NCI-H1092 (cell line): ENCODE data around the gene ITGAV.

Experiments
- DNase-seq: peaks from one replicate; lab custom pipeline; 2025; lab: John Stamatoyannopoulos, UW

The ITGAV gene

DNA sequence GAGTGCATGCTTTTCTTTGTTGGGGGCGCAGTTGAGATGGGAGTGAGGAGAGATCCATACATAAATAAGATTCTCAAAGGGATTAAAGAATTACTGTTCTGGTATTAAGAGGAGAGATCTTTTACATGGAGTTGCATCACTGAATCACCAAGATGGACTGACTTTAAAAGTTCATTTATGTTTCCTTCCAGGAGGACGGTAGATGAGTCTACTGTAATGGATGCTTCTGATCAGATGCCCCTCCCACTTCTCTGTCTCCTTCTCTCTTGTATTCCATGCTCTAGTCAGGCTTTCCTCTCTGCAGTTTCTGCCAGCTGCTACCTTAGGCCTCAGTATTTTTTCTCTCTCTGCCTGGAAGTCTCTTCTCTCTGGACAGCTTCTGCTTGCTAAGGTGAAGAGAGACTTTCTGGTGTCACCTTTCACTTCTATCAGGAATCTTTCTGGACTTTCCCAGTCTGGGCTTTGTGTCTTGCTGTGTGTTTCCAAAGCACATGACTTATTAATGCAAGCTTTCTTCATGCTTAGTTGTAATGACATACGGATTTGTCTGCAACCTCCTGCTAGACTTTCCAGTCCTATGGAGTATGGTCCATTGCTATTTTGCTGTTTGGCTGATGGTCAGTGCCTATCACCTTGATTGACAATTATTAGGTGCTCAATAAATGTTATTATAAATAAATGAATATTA, 127.6 kb downstream of the ITGAV start:
- no peak for DNase-seq

DNA sequence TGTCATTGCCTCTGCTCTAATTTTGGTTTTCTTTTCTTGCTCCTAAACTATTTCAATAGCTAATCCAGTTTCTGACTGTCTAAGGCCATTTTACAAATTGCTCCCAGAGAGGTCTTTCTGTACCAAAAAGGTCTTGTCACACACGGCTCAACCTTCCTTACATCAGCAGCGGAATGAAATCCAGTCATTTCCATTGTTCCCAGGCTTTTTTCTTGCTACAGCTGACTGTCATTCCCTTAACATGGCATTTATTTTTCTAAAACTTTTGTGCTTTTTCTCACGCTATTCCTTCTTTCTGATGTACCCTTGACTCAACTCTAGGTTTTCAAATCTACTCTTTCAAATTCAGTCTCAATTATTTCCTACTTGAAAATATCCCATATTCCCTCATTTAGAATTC, 128.3 kb downstream of the ITGAV start:
- no peak for DNase-seq

DNA sequence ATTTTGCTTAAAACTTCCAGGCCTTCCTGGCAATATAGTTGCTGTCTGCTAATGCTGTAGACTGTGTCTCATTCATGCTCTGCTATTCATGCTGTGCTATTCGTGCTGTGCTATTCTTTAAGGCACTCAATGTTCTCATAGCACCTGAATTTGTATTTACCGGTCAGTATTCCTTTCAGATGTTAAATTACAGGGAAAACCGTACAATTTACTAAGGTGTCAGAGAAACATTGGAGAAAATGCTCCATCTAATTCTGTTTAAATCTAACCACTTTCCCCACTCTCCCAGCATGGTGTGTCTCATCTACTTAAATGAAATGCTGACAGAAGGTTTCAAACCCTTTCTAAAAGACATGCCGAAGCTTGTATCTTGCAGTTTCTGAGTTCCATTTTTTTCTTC, 129.0 kb downstream of the ITGAV start:
- no peak for DNase-seq

DNA sequence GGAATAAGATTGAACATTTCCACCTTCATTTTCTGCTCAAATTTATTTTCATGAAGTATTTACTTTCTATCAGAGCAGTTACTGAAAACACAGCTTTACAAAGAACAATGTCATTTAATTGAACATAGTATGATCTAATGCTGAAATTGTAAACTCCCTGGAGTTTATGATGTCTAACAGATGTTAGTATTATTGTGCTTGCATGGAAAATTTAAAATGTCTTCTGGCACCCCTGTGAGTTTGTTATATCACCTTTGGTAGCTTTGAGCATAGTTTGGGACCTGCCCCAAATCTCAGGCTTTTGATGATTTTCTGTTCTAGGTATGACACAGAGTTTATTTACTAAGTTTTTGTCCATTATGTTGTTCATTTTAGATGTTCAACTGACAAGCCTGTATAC, 132.1 kb downstream of the ITGAV start:
- no peak for DNase-seq

DNA sequence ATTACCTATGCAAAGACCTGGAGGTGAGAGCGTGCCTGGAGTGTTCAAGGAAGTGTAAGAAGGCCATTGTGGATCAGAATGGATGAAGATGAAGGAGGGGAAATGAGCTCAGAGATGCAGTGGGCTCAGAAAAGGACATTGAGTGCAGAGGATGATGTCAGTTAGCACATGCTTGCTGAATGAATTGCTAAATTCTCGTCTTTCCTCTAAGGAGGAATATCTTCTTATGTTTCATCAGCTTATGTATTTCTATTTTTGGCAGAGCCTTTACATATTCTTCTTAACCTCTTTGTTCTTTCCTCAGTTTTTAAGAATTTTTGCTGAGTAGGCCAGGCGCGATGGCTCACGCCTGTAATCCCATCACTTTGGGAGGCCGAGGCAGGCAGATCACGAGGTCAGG, 134.9 kb downstream of the ITGAV start:
- DNase-seq, result no peak

DNA sequence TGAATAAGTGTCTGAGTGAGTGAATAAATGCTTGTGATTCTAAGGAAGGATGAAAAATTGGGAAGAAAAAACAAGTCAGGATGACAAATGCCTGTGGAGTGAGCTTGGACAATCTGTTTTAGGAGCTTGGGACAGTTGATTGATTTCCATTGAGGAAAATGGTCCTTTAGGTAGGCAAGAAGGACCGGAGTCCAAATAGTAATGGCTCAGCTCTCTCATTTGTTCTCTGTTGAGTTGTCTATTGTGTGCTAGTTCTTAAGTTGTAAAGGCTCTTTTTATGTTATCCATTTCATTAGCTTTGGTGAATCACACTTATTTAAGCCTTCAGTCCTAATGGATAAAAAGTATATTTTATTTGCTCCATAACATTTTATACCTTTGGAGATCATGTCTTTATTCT, 135.9 kb downstream of the ITGAV start:
- DNase-seq, result no peak

DNA sequence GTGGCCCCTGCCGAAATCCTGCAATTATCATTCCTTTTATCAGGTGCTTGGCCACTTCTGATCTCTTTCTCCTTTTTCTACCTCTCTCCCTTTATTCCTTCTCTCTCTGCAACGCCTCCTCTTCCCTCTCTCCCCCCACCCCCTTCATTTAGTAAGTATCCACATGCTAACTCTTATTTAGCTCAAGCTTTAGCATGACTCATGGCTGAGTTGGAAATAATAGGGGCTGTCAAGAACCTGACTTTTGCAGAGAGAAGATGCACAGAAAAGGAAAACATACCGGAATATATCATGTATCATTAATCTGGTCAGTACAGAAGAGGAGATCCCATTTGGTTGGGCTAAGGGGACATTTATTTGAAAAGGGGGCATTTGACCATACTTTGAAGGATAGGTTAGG, 137.1 kb downstream of the ITGAV start:
- no peak for DNase-seq

DNA sequence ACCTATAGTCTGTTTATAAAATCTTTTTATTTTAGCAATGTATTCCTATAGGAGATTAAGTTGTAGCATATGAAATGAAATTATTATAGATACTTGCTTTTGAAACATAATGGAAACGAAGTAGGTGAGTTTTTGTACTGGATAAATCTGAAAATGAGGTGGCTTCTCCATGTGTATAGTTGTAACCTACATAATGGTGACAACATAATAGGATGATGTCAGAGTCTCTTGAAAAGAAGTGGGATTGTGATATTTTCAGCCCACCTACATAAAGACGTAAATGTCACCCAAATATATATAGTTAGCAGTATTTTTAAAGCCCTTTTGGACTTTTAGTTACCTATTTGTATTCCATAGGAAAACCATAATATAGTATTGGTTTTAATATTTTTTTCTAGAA, 138.8 kb downstream of the ITGAV start:
- DNase-seq, result no peak
